GM13976 (cell line): Measurements from ENCODE around the gene YIPF7.

Experiments
- DNase-seq: peaks from one replicate; pipeline ENCODE4 v3.0.0; 2012; ENCODE audit warnings: low spot score
- CTCF ChIP-seq: IDR thresholded peaks from 2 replicates; pipeline ENCODE4 v1.5.1; 2012; ENCODE audit warnings: borderline replicate concordance, mild to moderate bottlenecking; ENCODE audit not compliant: insufficient read depth; ENCODE audit errors: extremely low read depth, missing control alignments, control extremely low read depth
- in situ Hi-C: fragments of 300-500 bp; cut with MboI; formaldehyde crosslinking; loops from one replicate; pipeline ENCODE4 v1.12.0; 2022; ENCODE audit warnings: low sequenced_read_pairs, mixed read lengths, inconsistent platforms; ENCODE audit not compliant: unreplicated experiment

The YIPF7 gene

GRCh38 chr4:44580231-44580630 is 71.2 kb downstream of the YIPF7 start:
- in situ Hi-C loops: no loop called here
- no peak for DNase-seq
- no peak for TF ChIP-seq CTCF

- no peak for TF ChIP-seq CTCF
- DNase-seq: no peak
- in situ Hi-C loops: no loop called here
These were observed 72.5 kb downstream of the YIPF7 start for GRCh38 chr4:44578954-44579353.
